Neural crest cell (in vitro differentiated cells): ENCODE measurements around the gene AMIGO3. TPM values are rescaled to one million over a fixed set of nuclear protein-coding genes. Genes with fewer than 3 reads are reported as not detected.

Experiments
- DNase-seq: peaks from one replicate; pipeline ENCODE4 v3.0.0; 2021; ENCODE audit warnings: low read depth, mixed read lengths, low spot score
- H3K27ac Mint-ChIP-seq: one replicate; pipeline ENCODE4 v1.8.0; 2021; ENCODE audit warnings: mild to moderate bottlenecking, mixed read lengths; ENCODE audit not compliant: unreplicated experiment
- H3K27me3 Mint-ChIP-seq: 2 replicates; pipeline ENCODE4 v1.8.0; 2021; ENCODE audit warnings: low read depth, mild to moderate bottlenecking, mixed read lengths
- H3K36me3 Mint-ChIP-seq: 2 replicates; pipeline ENCODE4 v1.8.0; 2021; ENCODE audit warnings: low read depth, mild to moderate bottlenecking, mixed read lengths
- H3K4me1 Mint-ChIP-seq: 2 replicates; pipeline ENCODE4 v1.8.0; 2021; ENCODE audit warnings: mixed read lengths
- H3K4me3 Mint-ChIP-seq: one replicate; pipeline ENCODE4 v1.8.0; 2021; ENCODE audit warnings: mild to moderate bottlenecking, mixed read lengths
- H3K9me3 Mint-ChIP-seq: 2 replicates; pipeline ENCODE4 v1.8.0; 2021; ENCODE audit warnings: mixed read lengths
- long read RNA-seq: library from polyadenylated mRNA; unstranded; transcript quantifications from one replicate; pipeline ENCODE4 v2.0.0, GENCODE V29; 2020
- total RNA-seq: library from RNA; stranded (reverse); gene quantifications from 2 replicates; pipeline ENCODE4 v1.2.1, GENCODE V29; 2021
- TF ChIP-seq, protein P1 (sequence below): fragments of 200-600 bp; sonication (generic); conservative IDR thresholded peaks from 2 replicates; pipeline ENCODE4 v1.5.0; 2021; ENCODE audit warnings: antibody characterized with exemption, mild to moderate bottlenecking

Gene AMIGO3
- total RNA-seq, result 0.89 and 0.96 TPM in 2 replicates
- long read RNA-seq, partial matches to known transcripts, result 0 of 1 reads
- long read RNA-seq, other reads (novel, unspliced or antisense), result 0 of 1 reads

DNA sequence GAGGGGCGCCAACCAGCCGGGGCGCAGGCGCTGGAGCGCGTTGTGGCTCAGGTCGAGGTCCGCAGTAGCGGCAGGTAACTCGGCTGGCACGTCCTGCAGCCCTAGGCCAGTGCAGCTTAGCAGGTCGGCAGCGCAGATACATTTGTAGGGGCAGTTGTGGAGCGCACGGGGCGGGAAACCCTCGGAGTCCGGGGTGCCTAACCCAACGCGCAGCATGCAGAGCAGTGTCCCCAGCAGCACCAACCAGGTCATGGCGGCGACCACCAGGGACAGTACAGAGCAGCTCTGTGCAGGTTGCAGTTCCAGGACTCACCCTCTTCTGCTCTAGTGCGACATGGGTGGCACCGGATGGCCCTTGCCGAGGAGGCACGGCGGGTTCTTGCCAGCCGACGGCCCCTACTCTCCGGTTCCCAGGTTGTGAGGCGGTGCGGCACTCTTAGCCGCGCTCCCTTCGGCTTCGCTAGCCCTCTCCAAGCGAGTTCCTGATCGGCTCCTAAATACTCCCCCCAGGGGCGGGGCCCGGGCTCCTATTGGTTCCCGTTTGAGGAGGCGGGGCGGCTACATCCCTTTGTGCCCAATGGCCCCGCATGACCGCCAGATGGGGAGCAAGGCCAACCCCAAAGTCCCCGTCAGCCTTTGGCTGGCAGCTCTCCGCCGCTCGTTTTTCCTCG is at the start of gene AMIGO3:
AMIGO3 (minus strand) TSS at position 471 of the 671 bp plus-strand sequence; CDS start at position 252, 219 bp downstream.
- Mint-ChIP-seq H3K36me3 (peaks cover 8% of the 10 kb centered on the region), H3K4me3 (peak within 1 kb of the TSS; percentile 98), H3K27ac (peak within 1 kb of the TSS; percentile 92), H3K27me3 (peaks cover 19% of the 10 kb centered on the region), H3K9me3 (no peaks in the 10 kb centered on the region), H3K4me1 (peaks cover 31% of the 10 kb centered on the region)
- peak; percentile 90 for DNase-seq
- TF ChIP-seq, protein P1, sequence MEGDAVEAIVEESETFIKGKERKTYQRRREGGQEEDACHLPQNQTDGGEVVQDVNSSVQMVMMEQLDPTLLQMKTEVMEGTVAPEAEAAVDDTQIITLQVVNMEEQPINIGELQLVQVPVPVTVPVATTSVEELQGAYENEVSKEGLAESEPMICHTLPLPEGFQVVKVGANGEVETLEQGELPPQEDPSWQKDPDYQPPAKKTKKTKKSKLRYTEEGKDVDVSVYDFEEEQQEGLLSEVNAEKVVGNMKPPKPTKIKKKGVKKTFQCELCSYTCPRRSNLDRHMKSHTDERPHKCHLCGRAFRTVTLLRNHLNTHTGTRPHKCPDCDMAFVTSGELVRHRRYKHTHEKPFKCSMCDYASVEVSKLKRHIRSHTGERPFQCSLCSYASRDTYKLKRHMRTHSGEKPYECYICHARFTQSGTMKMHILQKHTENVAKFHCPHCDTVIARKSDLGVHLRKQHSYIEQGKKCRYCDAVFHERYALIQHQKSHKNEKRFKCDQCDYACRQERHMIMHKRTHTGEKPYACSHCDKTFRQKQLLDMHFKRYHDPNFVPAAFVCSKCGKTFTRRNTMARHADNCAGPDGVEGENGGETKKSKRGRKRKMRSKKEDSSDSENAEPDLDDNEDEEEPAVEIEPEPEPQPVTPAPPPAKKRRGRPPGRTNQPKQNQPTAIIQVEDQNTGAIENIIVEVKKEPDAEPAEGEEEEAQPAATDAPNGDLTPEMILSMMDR, result peak; percentile 73

- Mint-ChIP-seq H3K4me1 (peaks cover 4% of the 10 kb centered on the region), H3K36me3 (no peaks in the 10 kb centered on the region), H3K27me3 (no peaks in the 10 kb centered on the region), H3K4me3 (no peak overlapping the region), H3K9me3 (no peaks in the 10 kb centered on the region), H3K27ac (no peak overlapping the region)
- no peak for DNase-seq
- TF ChIP-seq, protein P1, result no peak
These were observed 44.5 kb upstream of the AMIGO3 start for GRCh38 chr3:49763981-49764380.

GRCh38 chr3:49761661-49762060 is 42.2 kb upstream of the AMIGO3 start:
- Mint-ChIP-seq H3K4me1 (peaks cover 4% of the 10 kb centered on the region), H3K36me3 (no peaks in the 10 kb centered on the region), H3K27me3 (no peaks in the 10 kb centered on the region), H3K27ac (no peak overlapping the region), H3K9me3 (no peaks in the 10 kb centered on the region), H3K4me3 (no peak overlapping the region)
- DNase-seq, result no peak
- TF ChIP-seq, protein P1, result no peak

- Mint-ChIP-seq H3K27me3 (no peaks in the 10 kb centered on the region), H3K4me3 (no peak overlapping the region), H3K9me3 (no peaks in the 10 kb centered on the region), H3K27ac (no peak overlapping the region), H3K36me3 (no peaks in the 10 kb centered on the region), H3K4me1 (peaks cover 13% of the 10 kb centered on the region)
- no peak for DNase-seq
- TF ChIP-seq, protein P1, result no peak
These were observed 39.7 kb upstream of the AMIGO3 start for GRCh38 chr3:49759226-49759625.

DNA sequence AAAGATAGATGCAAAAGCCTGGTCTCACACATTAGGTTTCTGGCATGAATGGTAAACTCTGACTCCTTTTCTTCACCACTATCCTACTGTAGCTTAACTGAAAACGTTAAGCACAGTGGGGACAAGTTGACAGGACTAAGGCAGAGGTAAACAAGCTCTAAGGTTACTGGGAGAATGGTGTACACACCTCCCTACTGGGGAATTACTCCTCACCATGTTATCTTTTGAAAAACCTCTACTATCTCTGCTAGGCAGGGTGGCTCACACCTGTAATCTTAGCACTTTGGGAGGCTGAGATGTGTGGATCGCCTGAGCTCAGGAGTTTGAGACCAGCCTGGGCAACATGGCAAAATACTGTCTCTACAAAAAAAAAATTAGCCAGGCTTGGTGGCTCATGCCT is 37.7 kb upstream of the AMIGO3 start:
- no peak overlapping the region for H3K27ac Mint-ChIP-seq
- TF ChIP-seq, protein P1, result no peak
- H3K4me1 Mint-ChIP-seq, result peaks cover 13% of the 10 kb centered on the region
- H3K4me3 Mint-ChIP-seq, result no peak overlapping the region
- H3K9me3 Mint-ChIP-seq, result no peaks in the 10 kb centered on the region
- no peak for DNase-seq
- peaks cover 3% of the 10 kb centered on the region for H3K36me3 Mint-ChIP-seq
- no peaks in the 10 kb centered on the region for H3K27me3 Mint-ChIP-seq
